MCF 10A (cell line): ENCODE results near the gene PISD. TPM values are rescaled to one million over a fixed set of nuclear protein-coding genes. Genes with fewer than 3 reads are reported as not detected.

Experiments used
- BruUV-seq: library from RNA; stranded (reverse); fragments of 400-500 nt; replicated peaks from 2 replicates; lab custom pipeline; 2021; lab: Mats Ljungman, UMichigan
- CTCF ChIA-PET: fragments of 300-600 bp; sonication (Branson Sonifier 250); formaldehyde crosslinking; extraction: SDS; loops from one replicate; lab custom pipeline; 2021; ENCODE audit warnings: antibody characterized with exemption, inconsistent platforms; lab: Yijun Ruan, JAX
- POLR2A ChIA-PET: fragments of 300-600, 350-650 bp; sonication (Branson Sonifier 250); formaldehyde crosslinking; extraction: SDS; loops from one replicate; lab custom pipeline; 2020; ENCODE audit warnings: antibody characterized with exemption, inconsistent platforms; lab: Yijun Ruan, JAX
- DNase-seq: peaks from one replicate; pipeline ENCODE4 v3.0.0-alpha.2; 2018; ENCODE audit not compliant: unreplicated experiment
- H3K27ac Mint-ChIP-seq: one replicate; pipeline ENCODE4 v1.8.0; 2022; ENCODE audit warnings: mild to moderate bottlenecking, low read depth, mixed read lengths; ENCODE audit not compliant: unreplicated experiment
- H3K27me3 Mint-ChIP-seq: one replicate; pipeline ENCODE4 v1.8.0; 2022; ENCODE audit warnings: mixed read lengths; ENCODE audit not compliant: insufficient read depth, unreplicated experiment
- H3K36me3 Mint-ChIP-seq: one replicate; pipeline ENCODE4 v1.8.0; 2022; ENCODE audit warnings: mild to moderate bottlenecking, moderate library complexity, mixed read lengths; ENCODE audit not compliant: insufficient read depth, unreplicated experiment
- H3K4me1 Mint-ChIP-seq: one replicate; pipeline ENCODE4 v1.8.0; 2022; ENCODE audit warnings: mixed read lengths; ENCODE audit not compliant: insufficient read depth, unreplicated experiment
- H3K4me3 Mint-ChIP-seq: one replicate; pipeline ENCODE4 v1.8.0; 2022; ENCODE audit warnings: mild to moderate bottlenecking, moderate library complexity, mixed read lengths; ENCODE audit not compliant: unreplicated experiment
- H3K9me3 Mint-ChIP-seq: one replicate; pipeline ENCODE4 v1.8.0; 2022; ENCODE audit warnings: mixed read lengths; ENCODE audit not compliant: unreplicated experiment
- CTCF ChIP-seq: fragments of 200-600 bp; IDR thresholded peaks from one replicate; pipeline ENCODE4 v1.8.0; 2022; ENCODE audit warnings: antibody characterized with exemption, mild to moderate bottlenecking; ENCODE audit not compliant: unreplicated experiment
- intact Hi-C: fragments of 100-400 bp; cut with micrococcal nuclease; formaldehyde crosslinking; loops from 2 replicates; pipeline ENCODE4 v1.14.1; 2022
- total RNA-seq: library from RNA; stranded (reverse); gene quantifications from 2 replicates; pipeline ENCODE4 v1.2.3, GENCODE V29; 2022

PISD gene
- total RNA-seq, 1 experiment from 2014 or later = 48.2 TPM

GRCh38 chr22:31615491-31615860, 46.5 kb downstream of the PISD start:
- no TSS peak for BruUV-seq
- ChIA-PET CTCF (no interaction called here), POLR2A (no interaction called here)
- DNase-seq = no peak
- no peaks in the 10 kb centered on the region for H3K9me3 Mint-ChIP-seq
- intact Hi-C loops = no loop called here
- no peak overlapping the region for H3K4me3 Mint-ChIP-seq
- no peaks in the 10 kb centered on the region for H3K27me3 Mint-ChIP-seq
- no peaks in the 10 kb centered on the region for H3K4me1 Mint-ChIP-seq
- no peak for TF ChIP-seq CTCF
- H3K36me3 Mint-ChIP-seq = peaks cover 47% of the 10 kb centered on the region
- no peak overlapping the region for H3K27ac Mint-ChIP-seq

GRCh38 chr22:31614781-31615490, 47.1 kb downstream of the PISD start:
- Mint-ChIP-seq H3K4me1 (no peaks in the 10 kb centered on the region), H3K4me3 (no peak overlapping the region), H3K27me3 (no peaks in the 10 kb centered on the region), H3K27ac (no peak overlapping the region), H3K36me3 (peaks cover 41% of the 10 kb centered on the region), H3K9me3 (no peaks in the 10 kb centered on the region)
- DNase-seq = no peak
- BruUV-seq = no TSS peak
- ChIA-PET CTCF (interaction anchor here (2.2 kb wide), 1 partner anchor 19 kb away, joined by 11 read pairs; no protein-coding TSS in a partner anchor), POLR2A (no interaction called here)
- no peak for TF ChIP-seq CTCF
- intact Hi-C loops = no loop called here

- CTCF ChIA-PET = interaction anchor here (1.1 to 2.2 kb wide), 3 partner anchors 20 to 62 kb away, joined by 4 to 11 read pairs (median 4); no protein-coding TSS in a partner anchor
- intact Hi-C loops = no loop called here
- H3K36me3 Mint-ChIP-seq = peaks cover 31% of the 10 kb centered on the region
- no peaks in the 10 kb centered on the region for H3K27me3 Mint-ChIP-seq
- no TSS peak for BruUV-seq
- H3K9me3 Mint-ChIP-seq = no peaks in the 10 kb centered on the region
- H3K4me3 Mint-ChIP-seq = no peak overlapping the region
- H3K4me1 Mint-ChIP-seq = no peaks in the 10 kb centered on the region
- POLR2A ChIA-PET = no interaction called here
- no peak for DNase-seq
- H3K27ac Mint-ChIP-seq = no peak overlapping the region
- TF ChIP-seq CTCF = no peak
Observed at GRCh38 chr22:31613904-31614296, 48.1 kb downstream of the PISD start.

- peaks cover 26% of the 10 kb centered on the region for H3K36me3 Mint-ChIP-seq
- no peaks in the 10 kb centered on the region for H3K4me1 Mint-ChIP-seq
- ChIA-PET POLR2A (no interaction called here), CTCF (interaction anchor here (1.1 to 2.2 kb wide), 3 partner anchors 21 to 62 kb away, joined by 4 to 11 read pairs (median 4); no protein-coding TSS in a partner anchor)
- H3K27ac Mint-ChIP-seq = peak overlapping the region; percentile 33
- no TSS peak for BruUV-seq
- TF ChIP-seq CTCF = no peak
- no peak overlapping the region for H3K4me3 Mint-ChIP-seq
- intact Hi-C loops = no loop called here
- DNase-seq = no peak
- no peaks in the 10 kb centered on the region for H3K27me3 Mint-ChIP-seq
- H3K9me3 Mint-ChIP-seq = no peaks in the 10 kb centered on the region
Observed at GRCh38 chr22:31613286-31613903, 48.6 kb downstream of the PISD start.
